DMS79 treated with DMSO at 0.1 percent for 48 hours (cell line): ENCODE results near the gene ACOT7.
A peak's percentile ranks its signal among the peaks of the same experiment; 100 is the strongest.
"Not testable (repeated sequence)": the region's sequence is repeated elsewhere in the genome, so short reads cannot be mapped to it uniquely, and the experiment has no call there.

Experiments
- DNase-seq: peaks from one replicate; lab custom pipeline; 2025; lab: John Stamatoyannopoulos, UW

Gene ACOT7

DNA sequence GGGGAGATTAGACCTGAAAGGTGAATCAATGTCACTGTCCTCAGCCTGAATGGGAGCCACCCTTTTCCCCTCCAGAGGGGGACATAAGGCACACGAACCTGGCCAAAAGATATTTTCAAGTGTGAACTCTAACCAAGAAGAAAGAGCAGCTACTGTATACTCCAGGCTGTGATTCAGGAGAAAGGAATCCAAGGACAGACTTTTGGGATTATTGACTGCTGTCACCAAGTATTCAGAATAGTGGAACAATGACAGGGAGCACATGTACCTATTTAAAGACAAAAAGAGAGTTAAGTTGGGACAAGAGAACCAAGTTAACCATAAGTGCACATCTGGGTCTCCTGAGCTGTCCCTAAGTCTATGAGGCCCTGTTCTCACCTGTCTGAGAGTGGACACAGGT is 160.2 kb downstream of the ACOT7 start:
- no peak for DNase-seq

- no peak for DNase-seq
Measured at GRCh38 chr1:6225651-6226050, 167.9 kb downstream of the ACOT7 start.

DNA sequence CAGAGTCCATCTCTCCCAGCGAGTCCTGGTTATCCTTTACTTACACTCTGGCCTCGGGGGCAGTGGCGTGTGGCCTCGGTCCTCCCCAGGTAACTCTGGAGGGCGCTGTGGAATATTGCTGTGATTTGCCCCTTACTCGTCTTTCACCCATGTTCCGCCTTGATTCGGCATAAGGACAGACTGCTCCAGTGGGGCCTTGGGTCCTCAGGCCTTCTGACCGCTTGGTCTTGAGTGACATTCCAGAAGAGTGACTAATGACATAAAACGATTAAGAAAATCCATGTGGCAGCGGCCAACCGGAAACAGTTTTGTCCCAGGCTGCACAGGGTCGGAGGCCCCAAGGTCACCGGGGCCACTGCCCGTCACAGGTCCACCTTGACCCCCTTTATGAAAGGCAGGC is 168.8 kb downstream of the ACOT7 start:
- no peak for DNase-seq

- DNase-seq: no peak
Measured at GRCh38 chr1:6223617-6224016, 169.9 kb downstream of the ACOT7 start.

DNA sequence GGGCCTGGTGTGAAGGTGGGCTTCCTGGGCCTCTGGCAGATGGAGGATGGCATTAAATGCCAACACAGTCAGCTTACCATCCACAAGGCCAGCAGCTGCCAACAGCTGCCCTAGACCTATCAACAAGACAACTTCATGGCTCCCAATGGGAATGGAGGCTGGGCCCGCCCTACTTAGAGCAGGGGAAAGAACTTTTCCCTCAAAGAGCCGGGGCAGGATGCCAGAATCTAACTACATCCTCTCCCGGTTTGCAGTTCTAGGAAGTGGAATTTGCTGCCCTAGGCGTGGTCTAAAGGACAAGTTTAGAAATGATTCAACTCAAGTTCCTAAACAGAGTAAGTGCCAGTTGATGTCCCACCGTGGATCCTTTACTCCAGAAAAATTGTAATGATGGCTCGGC is 170.9 kb downstream of the ACOT7 start:
- DNase-seq: no peak

DNA sequence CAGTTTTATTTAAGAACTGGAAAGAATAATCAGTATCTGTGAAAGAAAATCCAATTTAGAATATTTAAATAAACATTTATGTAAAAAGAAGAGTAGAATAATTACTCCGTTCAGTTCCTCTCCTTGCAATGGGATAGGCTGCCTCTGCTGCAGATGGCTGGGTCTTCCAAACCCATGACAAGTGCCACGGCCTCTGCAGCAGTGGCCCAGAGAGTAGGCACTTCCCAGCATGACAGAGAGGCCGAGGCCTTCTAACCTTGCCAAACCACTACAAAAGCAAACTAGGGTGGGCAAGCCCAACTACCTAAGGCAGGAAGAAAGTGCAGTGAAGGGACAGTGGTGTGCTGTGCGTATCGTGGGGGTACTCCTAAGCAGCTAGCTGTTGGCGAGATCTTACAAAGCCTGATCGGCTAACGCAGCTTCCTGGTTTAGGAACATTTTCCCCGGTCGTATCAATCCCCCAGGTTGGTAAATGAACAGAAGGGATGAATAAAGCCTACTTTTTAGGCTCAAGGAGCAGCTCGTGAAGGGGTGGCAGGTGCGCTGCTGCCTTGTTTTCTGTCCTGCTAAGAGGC is 172.3 kb downstream of the ACOT7 start:
- DNase-seq: peak; percentile 91

GRCh38 chr1:6220236-6220635 is 173.3 kb downstream of the ACOT7 start:
- DNase-seq: no peak

DNA sequence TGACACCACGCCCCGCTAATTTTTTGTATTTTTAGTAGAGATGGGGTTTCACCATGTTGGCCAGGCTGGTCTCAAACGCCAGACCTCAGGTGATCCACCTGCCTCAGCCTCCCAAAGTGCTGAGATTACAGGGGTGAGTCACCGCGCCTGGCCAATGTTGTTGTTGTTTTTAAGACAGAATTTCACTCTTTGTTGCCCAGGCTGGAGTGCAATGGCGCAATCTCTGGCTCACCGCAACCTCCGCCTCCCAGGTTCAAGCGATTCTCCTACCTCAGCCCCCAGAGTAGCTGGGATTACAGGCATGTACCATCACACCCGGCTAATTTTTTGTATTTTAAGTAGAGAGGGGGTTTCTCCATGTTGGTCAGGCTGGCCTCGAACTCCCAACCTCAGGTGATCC is 173.9 kb downstream of the ACOT7 start:
- DNase-seq: not testable (repeated sequence)

DNA sequence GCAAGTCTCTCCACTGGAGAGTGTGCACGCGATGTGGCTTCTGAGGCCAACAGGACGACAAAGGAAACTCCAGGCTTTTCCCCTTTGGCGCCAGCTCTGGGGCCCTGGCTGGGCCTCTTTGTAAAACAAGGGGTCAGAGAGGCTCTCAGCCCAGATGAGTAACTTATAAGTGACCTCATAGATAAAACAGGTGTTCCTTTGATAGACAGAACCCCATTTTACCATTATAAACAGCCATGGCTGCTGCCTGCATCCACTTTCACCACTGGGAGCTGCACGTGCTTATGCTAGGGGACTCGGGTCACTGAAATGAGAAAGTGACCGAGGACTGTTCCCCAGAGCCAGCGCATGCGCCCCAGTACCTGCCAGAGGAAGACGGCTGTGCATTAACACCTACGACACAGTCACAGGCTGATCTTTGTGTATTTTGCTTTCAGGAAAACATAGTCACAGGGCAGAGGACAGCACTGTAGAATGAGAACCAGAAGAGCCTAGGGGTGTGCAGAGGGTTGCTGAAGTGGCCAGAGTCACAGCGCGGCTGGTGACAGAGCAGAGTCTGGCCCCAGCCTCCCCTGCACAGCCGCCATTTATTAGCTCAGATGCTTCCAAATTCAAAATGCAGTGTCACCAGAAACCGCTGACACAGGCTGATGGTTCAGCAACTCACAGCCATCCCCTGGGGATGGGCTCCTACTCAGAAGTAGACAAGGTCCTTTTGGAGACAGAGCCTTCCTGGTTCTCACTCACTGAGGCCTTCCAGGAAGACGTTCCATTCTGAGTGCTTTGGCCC is 175.0 kb downstream of the ACOT7 start:
- no peak for DNase-seq
